ENCODE measurements around the gene PRDM11.

PRDM11 gene

DNA sequence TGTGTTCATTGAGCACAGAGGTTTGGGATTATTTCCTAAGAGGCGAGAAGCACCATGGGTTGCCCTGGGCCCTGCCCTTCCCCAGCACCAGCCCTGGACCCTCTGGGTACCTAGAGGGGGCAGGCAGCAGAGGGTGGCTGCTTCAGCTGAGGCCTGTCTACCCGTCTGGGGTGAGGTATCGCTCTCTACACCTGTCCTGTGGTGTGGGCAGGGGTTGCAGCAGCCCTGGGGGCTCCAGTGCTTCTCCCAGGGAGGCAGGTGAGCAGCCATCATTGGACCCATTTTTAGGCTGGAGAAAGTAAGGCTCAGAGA is 15.6 kb downstream of the PRDM11 start:
- DNase-seq (ENCODE audit: insufficient read length, low spot score) (no peak), FAIRE-seq (no peak)
- no peak for TF ChIP-seq SPI1 (IDR thresholded peaks at IDR 0.05; ENCODE audit: low read depth, low read length)
- TF ChIP-seq TAF1 (IDR thresholded peaks at IDR 0.05; ENCODE audit: low read depth, low read length), result no peak
- TF ChIP-seq PAX5 (IDR thresholded peaks at IDR 0.05; ENCODE audit: insufficient read depth, low read length, severe bottlenecking), result no peak
- TF ChIP-seq POLR2A (IDR thresholded peaks at IDR 0.05; ENCODE audit: low read depth, low read length), result no peak
- TF ChIP-seq POU2F2 (IDR thresholded peaks at IDR 0.05; ENCODE audit: low read depth, low read length), result no peak
- no peak for TF ChIP-seq POLR2AphosphoS5 (IDR thresholded peaks at IDR 0.05; ENCODE audit: low read depth, low read length)

DNA sequence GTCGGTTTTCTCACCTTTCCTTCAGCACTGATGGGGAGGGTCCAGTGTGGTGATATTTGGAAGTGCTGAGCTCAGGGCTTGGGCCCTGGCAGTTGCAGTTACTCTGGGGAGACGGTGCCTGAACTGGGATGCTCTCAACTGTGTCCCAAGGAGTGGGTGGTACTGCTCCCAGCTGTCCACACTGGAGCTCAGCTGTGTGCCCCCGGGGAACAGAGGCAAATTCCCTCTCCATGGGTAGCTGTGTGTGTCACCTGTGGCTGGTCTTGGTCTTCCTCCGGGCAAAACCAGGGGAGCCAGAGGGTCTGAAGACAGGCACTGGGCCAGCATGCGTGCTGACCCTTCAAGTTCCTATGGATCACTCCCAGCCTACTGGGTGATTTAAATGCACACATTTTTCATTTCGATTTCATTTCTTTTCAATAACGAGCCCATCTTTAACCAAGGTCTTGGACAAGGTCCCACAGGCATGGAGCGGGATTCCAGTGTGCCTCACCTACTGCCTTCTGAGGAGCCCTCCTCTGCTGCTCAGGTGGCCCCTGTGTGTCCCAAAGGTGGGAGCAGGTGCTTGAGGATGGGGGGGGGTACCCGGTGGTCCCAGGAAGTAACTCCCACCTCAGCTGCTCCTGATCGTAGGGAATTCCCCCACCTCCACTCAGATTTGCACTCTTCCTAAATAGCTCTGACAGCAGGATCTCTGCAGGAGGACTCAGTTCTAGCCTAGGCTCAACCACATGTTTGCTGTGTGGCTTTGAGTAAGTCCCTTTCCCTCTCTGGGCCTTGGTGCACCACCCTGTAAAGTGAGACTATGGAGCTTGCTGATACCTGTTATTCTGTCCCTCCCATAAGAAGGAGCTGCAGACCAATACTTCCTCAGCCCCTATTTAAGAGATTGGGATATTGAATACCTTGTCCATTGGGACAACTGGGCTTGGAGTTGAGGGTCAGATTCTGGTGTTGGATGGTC is 16.8 kb downstream of the PRDM11 start:
- TF ChIP-seq POLR2A (IDR thresholded peaks at IDR 0.05; ENCODE audit: low read depth, low read length) (no peak), PAX5 (IDR thresholded peaks at IDR 0.05; ENCODE audit: insufficient read depth, low read length, severe bottlenecking) (no peak), POU2F2 (IDR thresholded peaks at IDR 0.05; ENCODE audit: low read depth, low read length) (no peak)
- FAIRE-seq, result no peak
- no peak for DNase-seq (ENCODE audit: insufficient read length, low spot score)

DNA sequence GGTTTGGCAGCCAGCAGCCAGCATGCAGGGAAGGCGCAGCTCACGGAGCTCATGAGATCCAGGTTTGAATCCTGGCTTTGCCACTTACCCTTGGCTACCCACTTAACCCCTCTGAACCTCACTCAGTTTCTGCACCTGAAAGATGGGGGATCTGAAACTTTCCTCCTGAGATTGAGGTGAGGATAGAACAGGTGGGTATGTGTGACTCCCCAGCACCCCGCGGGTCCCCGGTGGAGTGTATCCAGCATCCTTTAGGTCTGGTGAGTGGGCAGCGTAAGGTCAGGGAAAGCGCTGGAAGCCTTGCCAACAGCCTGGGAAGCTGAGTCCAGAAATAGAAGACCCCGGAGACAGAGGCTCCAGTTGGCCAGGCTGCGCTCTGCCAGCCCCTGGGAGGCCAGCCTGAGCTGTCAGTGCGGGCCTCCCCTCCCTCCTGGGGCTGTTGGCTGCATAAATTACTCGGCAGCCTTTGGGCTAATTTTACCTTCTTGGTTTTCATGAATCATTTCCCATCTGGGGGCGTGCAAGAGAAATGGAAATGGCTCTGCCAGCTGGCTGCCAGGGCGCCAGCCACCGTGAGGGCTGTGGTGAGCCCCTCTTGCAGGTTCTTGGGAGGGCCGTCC is 17.6 kb downstream of the PRDM11 start:
- DNase-seq (ENCODE audit: insufficient read length, low spot score) (no peak), FAIRE-seq (no peak)
- TF ChIP-seq POU2F2 (IDR thresholded peaks at IDR 0.05; ENCODE audit: low read depth, low read length) (0 out of 2 replicates have a peak, but pooled peaks have one; percentile 24), SPI1 (IDR thresholded peaks at IDR 0.05; ENCODE audit: low read depth, low read length) (no peak)

DNA sequence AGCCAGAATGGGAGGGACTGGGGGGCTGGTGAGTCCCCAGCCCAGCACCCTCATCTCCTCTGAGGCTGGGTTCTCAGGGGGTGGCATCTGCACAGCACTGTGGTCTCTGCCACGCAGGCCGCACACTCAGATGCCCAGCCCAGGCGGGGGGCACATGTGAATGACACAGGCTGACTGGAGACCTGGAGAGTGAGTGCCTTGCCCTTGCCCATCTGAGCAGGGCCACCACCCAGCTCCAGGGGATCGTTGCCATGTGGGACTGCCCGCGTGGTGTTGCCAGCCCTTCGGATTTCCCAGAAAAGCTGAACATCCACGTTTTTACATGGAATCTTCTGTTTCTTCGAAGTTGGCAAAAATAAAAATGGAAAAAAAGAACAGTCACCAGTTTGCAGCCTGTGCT is 18.9 kb downstream of the PRDM11 start:
- no peak for TF ChIP-seq SPI1 (IDR thresholded peaks at IDR 0.05; ENCODE audit: low read depth, low read length)
- no peak for TF ChIP-seq POLR2AphosphoS5 (IDR thresholded peaks at IDR 0.05; ENCODE audit: low read depth, low read length)
- no peak for TF ChIP-seq POLR2A (IDR thresholded peaks at IDR 0.05; ENCODE audit: low read depth, low read length)
- no peak for TF ChIP-seq TAF1 (IDR thresholded peaks at IDR 0.05; ENCODE audit: low read depth, low read length)
- TF ChIP-seq PAX5 (IDR thresholded peaks at IDR 0.05; ENCODE audit: insufficient read depth, low read length, severe bottlenecking), result no peak
- TF ChIP-seq POU2F2 (IDR thresholded peaks at IDR 0.05; ENCODE audit: low read depth, low read length), result no peak
- DNase-seq (ENCODE audit: insufficient read length, low spot score) (no peak), FAIRE-seq (no peak)

DNA sequence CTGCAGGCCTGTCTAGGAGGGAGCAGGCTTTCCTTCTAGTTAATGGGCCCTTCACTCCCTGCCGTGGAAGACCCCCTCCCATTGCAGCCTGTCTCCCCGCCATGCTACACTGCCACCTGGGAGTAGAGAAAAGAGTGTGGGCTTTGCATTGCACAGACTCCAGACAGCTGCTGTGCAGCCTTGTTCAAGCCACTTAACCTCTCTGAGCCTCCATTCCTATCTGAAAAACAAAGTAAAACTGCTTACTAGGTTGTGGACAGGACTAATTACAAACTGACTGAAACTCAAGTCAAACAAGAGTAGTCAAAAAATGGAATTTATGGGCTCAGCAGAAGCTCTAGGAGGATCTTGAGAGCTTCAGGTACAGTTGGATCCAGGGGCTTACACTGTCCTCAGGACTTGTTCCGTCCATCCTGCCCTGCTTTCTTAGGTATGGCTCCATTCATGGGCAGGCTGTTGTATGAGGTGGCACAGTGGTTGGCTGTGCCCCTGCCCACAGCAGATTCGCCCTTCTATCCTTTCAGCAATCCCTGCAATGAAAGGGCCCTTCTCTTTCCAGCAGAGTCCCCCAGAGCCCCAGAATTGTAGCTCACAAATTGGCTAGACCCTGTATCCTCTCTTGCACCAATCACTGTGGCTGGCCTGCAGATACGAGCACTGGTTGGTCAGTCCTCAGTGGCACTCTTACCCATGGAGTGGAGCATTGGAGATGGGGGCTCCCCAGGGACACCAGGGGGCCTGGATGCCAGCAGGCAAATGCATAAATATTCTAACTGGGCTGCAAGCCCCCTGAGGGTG is 19.6 kb downstream of the PRDM11 start:
- no peak for FAIRE-seq
- TF ChIP-seq POLR2AphosphoS5 (IDR thresholded peaks at IDR 0.05; ENCODE audit: low read depth, low read length) (no peak), SPI1 (IDR thresholded peaks at IDR 0.05; ENCODE audit: low read depth, low read length) (no peak), TAF1 (IDR thresholded peaks at IDR 0.05; ENCODE audit: low read depth, low read length) (no peak), PAX5 (IDR thresholded peaks at IDR 0.05; ENCODE audit: insufficient read depth, low read length, severe bottlenecking) (no peak), POLR2A (IDR thresholded peaks at IDR 0.05; ENCODE audit: low read depth, low read length) (no peak)
- DNase-seq (ENCODE audit: insufficient read length, low spot score), result no peak

DNA sequence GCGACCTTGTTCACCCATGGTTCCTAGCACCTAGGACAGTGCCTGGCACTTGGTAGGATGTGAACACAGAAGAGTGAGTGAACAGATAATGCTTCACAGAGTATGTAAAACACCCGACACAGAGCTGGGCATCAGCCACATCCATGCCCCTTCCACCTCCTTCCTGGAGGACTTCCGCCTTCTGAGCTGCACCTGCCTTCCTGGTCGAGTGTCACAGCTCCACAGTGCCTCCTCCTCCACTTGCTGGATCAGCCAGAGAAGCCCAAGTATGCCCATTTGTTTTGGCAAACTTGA is 20.1 kb downstream of the PRDM11 start:
- FAIRE-seq (no peak), DNase-seq (ENCODE audit: insufficient read length, low spot score) (no peak)
- TF ChIP-seq SPI1 (IDR thresholded peaks at IDR 0.05; ENCODE audit: low read depth, low read length) (no peak), TAF1 (IDR thresholded peaks at IDR 0.05; ENCODE audit: low read depth, low read length) (no peak), PAX5 (IDR thresholded peaks at IDR 0.05; ENCODE audit: insufficient read depth, low read length, severe bottlenecking) (no peak), POLR2AphosphoS5 (IDR thresholded peaks at IDR 0.05; ENCODE audit: low read depth, low read length) (no peak), POLR2A (IDR thresholded peaks at IDR 0.05; ENCODE audit: low read depth, low read length) (no peak), POU2F2 (IDR thresholded peaks at IDR 0.05; ENCODE audit: low read depth, low read length) (no peak)

DNA sequence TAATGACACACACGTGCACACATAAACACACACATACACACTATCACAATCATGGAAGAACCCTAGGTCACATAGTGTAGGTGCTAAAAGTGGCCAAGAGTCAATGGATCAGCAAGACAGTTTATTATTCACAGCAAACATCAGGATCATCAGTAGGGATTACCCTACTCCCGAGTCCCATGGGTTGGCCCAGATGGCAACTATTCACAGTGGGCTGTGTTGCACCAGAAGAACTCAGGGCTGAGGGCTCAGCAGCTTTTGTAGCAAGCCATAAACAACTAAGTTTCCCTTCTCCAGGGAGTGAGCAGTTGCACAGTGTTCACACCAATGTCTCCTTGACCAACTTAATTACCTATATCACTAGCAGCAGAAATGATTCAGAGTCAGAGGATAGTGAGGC is 20.8 kb downstream of the PRDM11 start:
- no peak for TF ChIP-seq TAF1 (IDR thresholded peaks at IDR 0.05; ENCODE audit: low read depth, low read length)
- TF ChIP-seq SPI1 (IDR thresholded peaks at IDR 0.05; ENCODE audit: low read depth, low read length), result no peak
- TF ChIP-seq PAX5 (IDR thresholded peaks at IDR 0.05; ENCODE audit: insufficient read depth, low read length, severe bottlenecking), result no peak
- no peak for TF ChIP-seq POLR2A (IDR thresholded peaks at IDR 0.05; ENCODE audit: low read depth, low read length)
- TF ChIP-seq POU2F2 (IDR thresholded peaks at IDR 0.05; ENCODE audit: low read depth, low read length), result no peak
- TF ChIP-seq POLR2AphosphoS5 (IDR thresholded peaks at IDR 0.05; ENCODE audit: low read depth, low read length), result no peak
- DNase-seq (ENCODE audit: insufficient read length, low spot score) (no peak), FAIRE-seq (no peak)

DNA sequence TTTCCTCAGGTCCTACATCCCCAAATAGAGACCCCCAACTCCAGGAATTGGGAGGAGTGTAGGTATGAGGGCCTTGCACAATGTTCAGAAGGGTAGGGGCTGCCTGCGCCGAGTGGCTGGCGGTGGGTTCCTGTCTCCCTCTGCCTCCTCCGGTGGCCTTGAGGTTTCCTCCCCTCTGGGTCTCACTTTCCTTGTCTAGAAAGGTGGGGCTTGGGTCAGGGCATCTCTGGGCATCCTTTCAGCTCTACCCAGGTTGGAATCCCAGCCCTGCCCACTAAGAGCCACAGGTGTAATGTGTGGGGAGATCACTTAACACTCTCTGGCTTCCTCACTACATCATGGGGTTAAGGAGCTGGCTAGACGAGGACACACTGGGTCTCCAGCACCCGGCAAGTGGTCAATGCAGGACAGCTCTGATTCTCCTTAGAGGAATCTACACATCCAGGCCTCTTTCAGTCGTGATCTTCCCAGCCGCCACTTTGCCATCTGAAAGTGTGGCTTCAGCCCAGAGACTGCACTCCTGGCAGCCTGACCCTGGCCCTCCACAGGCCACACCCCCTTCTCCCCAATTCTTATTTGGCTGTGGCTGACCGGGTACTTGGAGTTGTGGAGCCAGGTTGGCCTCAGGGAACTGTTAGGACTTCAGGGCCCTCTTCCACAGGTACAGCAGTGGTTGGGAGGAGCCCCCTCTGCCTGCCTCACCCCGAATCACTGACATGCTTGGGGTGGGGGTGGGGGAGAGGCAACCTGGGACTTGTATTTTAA is 22.1 kb downstream of the PRDM11 start:
- no peak for TF ChIP-seq PAX5 (IDR thresholded peaks at IDR 0.05; ENCODE audit: insufficient read depth, low read length, severe bottlenecking)
- no peak for TF ChIP-seq POU2F2 (IDR thresholded peaks at IDR 0.05; ENCODE audit: low read depth, low read length)
- no peak for TF ChIP-seq SPI1 (IDR thresholded peaks at IDR 0.05; ENCODE audit: low read depth, low read length)
- TF ChIP-seq POLR2AphosphoS5 (IDR thresholded peaks at IDR 0.05; ENCODE audit: low read depth, low read length), result no peak
- no peak for TF ChIP-seq TAF1 (IDR thresholded peaks at IDR 0.05; ENCODE audit: low read depth, low read length)
- DNase-seq (ENCODE audit: insufficient read length, low spot score) (no peak), FAIRE-seq (no peak)
